Activated T-cell treated with anti-CD3 and anti-CD28 coated beads for 24 hours (primary cell): ENCODE measurements around the gene OR6A2.

Experiments
- DNase-seq: peaks from one replicate; pipeline ENCODE4 v3.0.0-alpha.2; 2020; ENCODE audit warnings: low read depth

Gene OR6A2

DNA sequence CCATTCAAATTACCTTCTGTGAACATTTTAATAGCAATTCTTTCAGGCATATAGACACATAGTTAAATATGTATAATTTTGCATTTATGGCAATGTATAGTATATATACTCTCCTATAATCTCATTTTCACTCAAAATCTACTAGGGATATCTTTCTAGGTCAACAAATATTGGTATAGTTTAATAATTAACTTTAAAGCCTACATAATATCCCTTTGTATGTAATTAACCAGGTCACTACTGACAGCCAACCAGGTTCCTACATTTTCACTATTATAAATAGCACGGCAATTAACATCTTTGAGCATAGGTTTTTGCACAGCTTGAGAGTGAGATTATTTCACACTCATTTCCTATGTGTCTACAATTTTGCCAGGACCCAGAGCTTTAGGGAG, 43.5 kb downstream of the OR6A2 start:
- DNase-seq = no peak

DNA sequence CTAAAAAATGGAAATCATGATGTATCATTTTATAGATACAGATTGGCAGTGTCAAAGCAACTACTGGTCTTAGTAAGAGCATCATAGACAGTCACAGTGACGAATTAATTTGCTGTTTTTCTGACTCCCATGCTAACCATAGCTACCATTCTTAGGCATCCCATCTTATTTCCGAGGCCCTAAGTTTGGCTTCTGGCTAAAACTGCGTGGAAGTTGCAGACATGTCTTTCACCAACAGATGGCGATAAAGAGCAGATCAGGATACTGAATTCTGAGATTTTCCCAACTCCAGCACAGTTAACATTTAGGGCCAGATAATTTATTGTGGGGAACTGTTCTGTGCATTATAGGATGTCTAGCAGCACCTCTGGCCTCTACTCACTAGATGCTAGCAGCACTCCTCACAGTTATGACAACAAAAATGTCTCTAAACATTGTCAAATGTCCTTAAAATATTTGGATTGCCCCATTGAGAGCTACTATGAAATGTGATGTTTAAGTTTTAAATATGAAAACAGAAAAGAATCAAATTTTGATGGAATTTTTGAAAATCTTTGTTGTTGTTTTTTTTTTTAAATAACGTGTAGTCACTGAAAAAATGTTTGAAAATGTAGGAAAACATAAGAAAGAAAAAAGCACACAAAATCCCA, 44.1 kb downstream of the OR6A2 start:
- peak; percentile 24 for DNase-seq

DNA sequence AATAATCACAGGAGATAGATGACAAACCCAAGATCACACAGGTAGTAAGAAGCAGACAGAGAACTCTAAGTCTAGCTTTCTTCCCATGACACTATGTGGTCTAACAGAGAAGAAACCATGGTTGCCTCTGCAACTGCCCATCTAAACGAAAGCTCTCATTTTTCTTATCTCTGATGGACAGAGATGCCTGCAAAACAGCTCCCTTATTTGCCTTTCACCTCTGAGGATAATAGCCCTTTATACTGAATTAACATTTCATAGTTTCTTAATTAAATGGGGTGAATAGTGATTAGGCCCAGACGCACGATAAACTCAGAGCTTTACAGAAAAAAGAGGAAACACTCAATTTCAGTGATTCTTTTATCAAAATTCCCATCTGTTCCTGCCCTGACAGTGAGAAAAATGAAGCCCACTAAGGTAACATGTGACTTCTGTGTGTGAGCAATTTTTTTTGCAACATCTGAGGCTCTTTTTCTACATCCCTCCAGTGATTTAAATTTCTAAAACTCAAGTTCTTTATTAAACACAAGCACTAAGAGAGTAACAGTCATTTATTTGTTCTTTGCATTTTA, 52.3 kb downstream of the OR6A2 start:
- DNase-seq = no peak

DNA sequence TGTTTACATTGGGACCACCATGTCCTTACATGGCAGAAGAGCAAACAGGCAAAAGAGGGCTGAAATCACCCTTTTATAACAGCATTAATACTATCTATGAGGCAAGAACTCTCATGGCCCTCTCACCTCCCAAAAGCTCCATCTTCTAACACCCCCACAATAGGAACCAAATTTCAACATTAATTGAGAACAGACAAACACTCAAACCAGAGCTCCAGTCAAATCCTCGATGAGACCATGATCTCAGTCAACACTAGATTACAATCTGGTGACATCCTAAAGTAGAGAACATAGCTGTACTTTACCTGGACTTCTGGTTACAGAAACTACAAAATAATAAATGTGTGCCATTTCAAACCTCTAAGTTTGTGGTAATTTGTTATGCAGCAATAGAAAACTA, 52.9 kb downstream of the OR6A2 start:
- no peak for DNase-seq

DNA sequence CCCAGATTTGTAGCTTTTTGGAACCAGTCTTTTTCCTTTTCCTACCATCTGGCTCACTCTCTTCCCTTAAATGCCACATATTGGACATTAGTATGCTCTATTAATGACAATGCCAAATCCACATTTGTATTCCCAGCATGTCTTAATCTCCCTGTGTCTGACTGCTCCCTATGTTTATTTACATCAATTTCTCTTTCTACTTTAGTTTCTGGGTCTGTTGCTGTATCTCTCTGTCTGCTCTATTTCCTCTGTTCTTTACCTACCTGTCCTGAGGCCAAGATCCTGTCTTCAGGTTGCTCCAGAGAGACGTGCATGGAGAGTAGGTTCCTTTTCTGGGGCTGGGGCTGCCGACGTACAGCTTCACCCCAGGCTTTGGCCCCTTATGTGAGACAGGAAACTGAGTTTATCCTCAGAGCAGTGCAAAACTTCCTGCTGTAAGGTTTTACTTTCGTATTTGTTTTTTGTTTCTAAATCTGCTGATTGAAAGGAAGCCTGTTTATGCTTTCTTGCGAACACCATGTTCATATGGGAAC, 53.3 kb downstream of the OR6A2 start:
- peak; percentile 20 for DNase-seq

DNA sequence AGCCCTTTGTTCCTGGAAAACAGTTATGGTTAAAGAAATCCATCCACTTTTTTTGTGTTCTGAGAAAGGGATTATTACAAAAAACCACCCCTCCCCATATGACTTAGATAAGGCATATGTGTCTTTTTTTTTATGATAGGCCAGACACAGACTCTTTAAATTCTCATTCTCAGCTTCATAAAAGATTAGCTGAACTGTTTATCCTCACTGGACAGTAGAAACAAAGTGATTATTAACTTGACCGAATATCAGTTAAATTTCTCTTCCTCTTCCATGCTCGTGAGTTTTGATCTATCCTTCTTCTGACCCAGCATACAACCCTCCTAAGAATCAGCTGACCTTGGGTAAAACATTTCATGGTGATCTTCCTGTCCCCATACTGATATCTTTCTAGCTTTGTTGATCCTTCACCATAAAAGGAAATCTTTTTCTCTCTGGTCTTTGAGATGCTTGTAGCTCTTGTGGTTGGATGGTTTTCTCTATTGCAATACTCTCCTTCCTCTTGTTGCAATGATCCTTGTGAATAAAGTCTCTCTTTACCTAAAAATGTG, 53.9 kb downstream of the OR6A2 start:
- DNase-seq = no peak

DNA sequence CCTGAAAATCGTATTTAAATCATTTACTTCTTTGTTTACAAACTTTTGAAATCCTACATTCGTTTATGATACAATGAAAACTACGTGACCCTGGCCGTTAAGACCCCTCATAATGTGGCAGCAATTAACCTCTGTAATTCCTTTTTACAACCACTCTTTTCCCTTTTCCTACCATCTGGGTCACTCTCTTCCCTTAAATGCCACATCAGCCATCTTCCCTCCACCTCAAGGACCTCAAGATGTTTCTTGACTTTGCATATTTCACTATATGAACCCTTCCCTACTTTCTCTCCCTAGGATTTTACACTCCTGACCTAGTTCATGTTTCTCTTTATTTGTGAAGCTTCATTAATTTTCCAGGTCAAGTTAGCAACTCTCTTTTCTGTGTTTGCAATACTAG, 54.5 kb downstream of the OR6A2 start:
- no peak for DNase-seq

DNA sequence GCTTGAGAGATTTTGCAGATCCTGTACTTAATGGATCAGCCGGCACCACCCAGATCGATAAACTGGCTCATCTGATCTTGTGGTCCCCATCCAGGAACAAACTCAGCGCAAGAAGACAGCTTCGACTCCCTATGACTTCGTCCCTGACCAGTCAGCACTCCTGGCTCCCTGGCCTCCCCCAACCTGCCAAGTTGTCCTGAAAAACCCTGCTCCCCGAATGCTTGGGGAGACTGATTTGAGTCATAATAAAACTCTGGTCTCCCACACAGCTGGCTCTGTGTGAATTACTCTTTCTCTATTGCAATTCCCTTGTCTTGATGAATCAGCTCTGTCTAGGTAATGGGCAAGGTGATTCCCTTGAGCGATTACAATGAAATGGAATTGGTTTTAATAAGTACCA, 57.2 kb downstream of the OR6A2 start:
- DNase-seq = peak; percentile 22
